K562 (cell line): Measurements from ENCODE around the gene GABRA6.

Source experiments
- CBFB ChIP-seq: sonication (generic); formaldehyde crosslinking; IDR thresholded peaks from 2 replicates; pipeline ENCODE4 v1.4.0; 2020; ENCODE audit warnings: mild to moderate bottlenecking, missing genetic modification reagents
- CEBPZ ChIP-seq: fragments of 150-350 bp; IDR thresholded peaks from 2 replicates; pipeline ENCODE4 v1.6.1; 2014; ENCODE audit warnings: low read depth, mild to moderate bottlenecking, low read length, borderline replicate concordance
- CHCHD3 ChIP-seq: fragments of 250-450 bp; sonication (Bioruptor Pico); IDR thresholded peaks from 2 replicates; pipeline ENCODE4 v2.1.2; 2022; ENCODE audit warnings: mild to moderate bottlenecking
- CTCF ChIP-seq, 3 experiments: IDR thresholded peaks in 2 of 3; conservative IDR thresholded peaks in 1 of 3; 2 replicates each; pipeline ENCODE4 v1.5.1; 2011 to 2012; ENCODE audit warnings: low read length in 3 of 3, mild to moderate bottlenecking in 3 of 3, control low read depth in 2 of 3, improper control_type of control experiment in 1 of 3, inconsistent platforms in 1 of 3, low read depth in 1 of 3, mixed read lengths in 1 of 3, moderate library complexity in 1 of 3; ENCODE audit not compliant: insufficient read depth in 2 of 3
- ESRRA ChIP-seq: fragments of 450-650 bp; IDR thresholded peaks from 2 replicates; pipeline ENCODE4 v1.6.1; 2014; ENCODE audit warnings: low read depth, mild to moderate bottlenecking, moderate library complexity, borderline replicate concordance
- RBFOX2 ChIP-seq: fragments of 200-400 bp; formaldehyde crosslinking; IDR thresholded peaks from 2 replicates; pipeline ENCODE4 v1.6.1; 2017; ENCODE audit warnings: low read depth, mild to moderate bottlenecking, low read length, moderate library complexity
- RNF2 ChIP-seq: sonication (generic); IDR thresholded peaks from 2 replicates; pipeline ENCODE4 v1.6.1; 2016
- TAF1 ChIP-seq: IDR thresholded peaks from 2 replicates; pipeline ENCODE4 v1.6.1; 2011; ENCODE audit warnings: mild to moderate bottlenecking, low read length, moderate library complexity; ENCODE audit not compliant: insufficient read depth, control insufficient read depth, severe bottlenecking; ENCODE audit errors: extremely low read depth
- USF1 ChIP-seq: sonication (generic); formaldehyde crosslinking; IDR thresholded peaks from 2 replicates; pipeline ENCODE4 v1.9.0; 2022; ENCODE audit warnings: mild to moderate bottlenecking, missing genetic modification reagents
- ZBTB7A ChIP-seq: IDR thresholded peaks from 2 replicates; pipeline ENCODE4 v1.6.1; 2011; ENCODE audit warnings: low read depth, mild to moderate bottlenecking, low read length, moderate library complexity, borderline replicate concordance; ENCODE audit not compliant: control insufficient read depth

- TF ChIP-seq TAF1 (no peak), CBFB (CRISPR knock-in tag) (no peak), ZBTB7A (no peak), CHCHD3 (CRISPR knock-in tag) (no peak), CEBPZ (no peak), CTCF (IDR thresholded peaks at IDR 0.05 in 2 of 3, conservative IDR thresholded peaks at IDR 0.05 in 1 of 3; ENCODE audit: insufficient read depth in 2 of 3, low read depth in 1 of 3, low read length in 3 of 3) (no peak), RNF2 (no peak), ESRRA (no peak), USF1 (CRISPR knock-in tag) (no peak), RBFOX2 (no peak)
These were observed 14.5 kb downstream of the GABRA6 start for GRCh38 chr5:161700065-161700464.
